D721Med (cell line): Measurements from ENCODE around the gene HUS1B.

ENCODE experiments used
- DNase-seq: peaks from one replicate; pipeline ENCODE4 v3.0.0; 2011; ENCODE audit warnings: low spot score; ENCODE audit not compliant: insufficient read length
- FAIRE-seq: peaks from 2 replicates; lab custom pipeline; 2011; peaks lifted over from hg19 to GRCh38; lab: Jason Lieb, UNC
- CTCF ChIP-seq: IDR thresholded peaks from 2 replicates; pipeline ENCODE4 v1.5.1; 2012; ENCODE audit warnings: mild to moderate bottlenecking, control low read depth; ENCODE audit not compliant: insufficient read depth; ENCODE audit errors: missing control alignments

HUS1B gene

GRCh38 chr6:689223-689622, 32.3 kb upstream of the HUS1B start:
- no peak for DNase-seq
- no peak for FAIRE-seq
- TF ChIP-seq CTCF: no peak

- DNase-seq (no peak), FAIRE-seq (no peak)
- TF ChIP-seq CTCF: peak; percentile 45
Measured at GRCh38 chr6:686497-686896, 29.6 kb upstream of the HUS1B start.

- FAIRE-seq (no peak), DNase-seq (no peak)
- no peak for TF ChIP-seq CTCF
Measured at GRCh38 chr6:684831-685636, 28.1 kb upstream of the HUS1B start.

GRCh38 chr6:683742-684440, 27.0 kb upstream of the HUS1B start:
- FAIRE-seq (peak; percentile 93), DNase-seq (no peak)

GRCh38 chr6:680666-681340, 23.9 kb upstream of the HUS1B start:
- FAIRE-seq: no peak
- DNase-seq: no peak
- no peak for TF ChIP-seq CTCF

More at GRCh38 chr6:683742-684440, 27.0 kb upstream of the HUS1B start:
- no peak for TF ChIP-seq CTCF

- FAIRE-seq (no peak), DNase-seq (no peak)
- no peak for TF ChIP-seq CTCF
Measured at GRCh38 chr6:680251-680650, 23.4 kb upstream of the HUS1B start.
